DMS 273 treated with DMSO at 0.1 percent for 48 hours (cell line): ENCODE results near the gene CHN2.
A peak's percentile ranks its signal among the peaks of the same experiment; 100 is the strongest.

Experiments used
- DNase-seq: peaks from one replicate; lab custom pipeline; 2025; lab: John Stamatoyannopoulos, UW

CHN2 gene

GRCh38 chr7:29228289-29229011 is 33.9 kb downstream of the CHN2 start:
- peak; percentile 66 for DNase-seq

DNA sequence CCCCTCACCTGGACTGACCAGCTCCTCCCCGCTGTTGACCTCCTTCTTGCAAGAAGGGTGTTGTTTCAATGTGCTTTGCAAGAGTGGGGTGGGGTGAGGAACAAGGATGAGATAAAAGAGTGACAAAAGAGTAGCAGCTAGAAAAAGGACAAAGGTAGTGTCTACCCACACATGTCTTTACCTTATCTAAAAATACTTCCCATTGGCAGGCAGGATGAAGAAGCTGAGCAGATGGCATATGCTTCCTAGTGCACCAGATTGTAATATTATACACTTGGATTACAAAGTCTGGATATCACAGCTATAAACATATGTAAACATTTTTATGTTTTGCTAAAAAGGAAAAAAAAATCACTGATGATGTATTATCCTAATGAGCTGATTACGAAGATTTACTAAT is 34.5 kb downstream of the CHN2 start:
- peak; percentile 87 for DNase-seq

DNA sequence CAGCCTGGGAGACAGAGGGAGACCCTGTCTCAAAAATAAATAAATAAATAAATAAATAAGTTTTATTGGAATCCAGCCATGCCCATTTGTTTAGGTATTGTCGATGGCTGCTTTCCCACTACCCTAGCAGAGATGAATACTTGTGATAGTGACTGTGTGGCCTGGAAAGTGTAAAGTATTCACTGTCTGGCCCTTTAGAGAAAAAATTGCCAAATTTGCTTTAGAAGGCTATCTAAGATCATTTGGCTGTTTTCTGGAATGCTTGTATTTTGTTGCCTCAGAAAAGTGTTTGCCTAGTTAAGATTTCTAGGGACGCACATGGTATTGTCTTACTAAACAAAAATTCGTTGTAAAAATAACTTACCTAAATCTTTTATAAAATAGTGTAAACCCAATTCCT is 35.4 kb downstream of the CHN2 start:
- no peak for DNase-seq

GRCh38 chr7:29230871-29231345 is 36.3 kb downstream of the CHN2 start:
- DNase-seq: no peak

DNA sequence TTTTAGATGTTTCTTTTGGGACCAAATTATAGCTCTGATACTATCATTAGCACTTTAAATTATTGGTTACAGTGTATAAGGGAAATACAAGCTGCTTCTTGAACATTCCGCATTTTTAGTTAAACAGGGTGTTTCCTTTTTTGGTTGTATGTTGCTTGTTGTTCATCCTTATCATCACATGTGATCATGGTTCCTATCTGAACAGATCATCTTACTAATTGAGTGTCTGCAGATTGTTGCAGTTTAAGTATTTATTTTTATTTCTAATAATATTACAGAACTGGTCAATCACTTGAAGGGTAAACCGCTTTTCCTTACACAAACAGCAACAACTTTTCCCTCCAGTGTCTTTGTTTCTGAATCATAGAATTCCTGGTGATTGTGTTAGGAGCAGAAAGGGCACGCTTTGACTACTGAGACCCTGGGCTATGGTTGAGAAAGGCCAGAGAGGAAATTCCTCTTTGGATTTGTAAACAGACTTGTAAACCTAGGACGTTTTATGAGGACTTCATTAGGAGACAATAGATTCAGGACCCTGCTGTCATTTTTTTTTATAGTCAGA is 37.2 kb downstream of the CHN2 start:
- DNase-seq: no peak

DNA sequence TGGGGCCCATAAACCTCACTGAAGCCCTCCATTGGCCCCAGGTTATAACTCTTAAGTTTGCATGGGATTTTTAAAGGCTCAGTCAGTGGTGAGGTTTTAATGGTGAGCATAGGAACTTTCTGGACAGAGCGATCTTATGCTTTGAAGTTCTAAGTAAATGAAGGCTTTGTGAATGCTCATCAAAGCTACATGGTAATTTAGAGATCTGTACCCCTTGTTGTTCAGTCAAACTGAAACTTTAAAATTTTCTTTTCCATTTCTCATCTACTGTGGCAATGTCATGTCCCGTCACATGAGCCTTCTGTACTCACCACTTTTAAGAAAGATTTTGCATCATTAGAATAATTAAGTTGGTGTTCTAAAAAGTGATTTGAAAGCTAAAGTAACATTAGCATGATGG is 39.9 kb downstream of the CHN2 start:
- DNase-seq: no peak

GRCh38 chr7:29236071-29236580 is 41.6 kb downstream of the CHN2 start:
- DNase-seq: no peak

DNA sequence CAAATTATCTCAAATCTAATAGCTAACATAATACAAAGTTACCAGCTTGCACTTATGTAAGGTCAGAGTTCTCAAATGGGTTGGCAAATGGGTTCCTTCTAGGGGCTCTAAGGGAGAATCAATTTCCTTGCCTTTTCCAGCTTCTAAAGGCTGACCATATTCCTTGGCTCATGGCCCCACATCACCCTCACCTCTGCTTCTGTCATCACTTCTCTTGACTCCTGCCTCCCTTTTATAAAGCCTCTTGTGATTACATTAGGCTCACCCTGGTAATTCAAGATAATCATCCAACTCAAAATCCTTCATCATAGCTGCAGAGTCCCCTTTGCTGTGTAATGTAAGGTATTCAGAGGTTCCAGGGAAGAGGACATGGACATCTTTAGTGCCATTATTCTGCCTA is 42.1 kb downstream of the CHN2 start:
- DNase-seq: no peak

- DNase-seq: no peak
These were observed 42.9 kb downstream of the CHN2 start for GRCh38 chr7:29237489-29237888.

GRCh38 chr7:29239638-29240037 is 45.1 kb downstream of the CHN2 start:
- DNase-seq: no peak

DNA sequence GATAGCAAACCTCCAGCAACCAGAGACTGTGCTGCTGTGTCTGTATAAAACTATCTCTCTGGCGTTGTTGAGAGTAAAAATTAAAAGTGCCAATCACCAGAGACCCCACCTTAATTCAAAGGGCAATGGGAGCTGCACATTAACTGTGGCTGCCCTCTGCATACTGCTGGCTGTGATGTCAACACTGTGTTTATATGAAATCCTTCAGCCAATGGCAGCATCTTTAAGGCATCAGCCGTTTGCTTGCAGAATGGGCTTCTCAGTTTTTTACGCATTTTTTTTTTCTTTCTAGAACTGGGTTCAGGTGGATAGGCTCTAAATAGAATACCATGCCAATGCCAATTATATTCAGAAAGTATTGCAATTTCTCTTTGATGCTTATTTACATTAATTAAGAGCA is 47.7 kb downstream of the CHN2 start:
- DNase-seq: no peak

DNA sequence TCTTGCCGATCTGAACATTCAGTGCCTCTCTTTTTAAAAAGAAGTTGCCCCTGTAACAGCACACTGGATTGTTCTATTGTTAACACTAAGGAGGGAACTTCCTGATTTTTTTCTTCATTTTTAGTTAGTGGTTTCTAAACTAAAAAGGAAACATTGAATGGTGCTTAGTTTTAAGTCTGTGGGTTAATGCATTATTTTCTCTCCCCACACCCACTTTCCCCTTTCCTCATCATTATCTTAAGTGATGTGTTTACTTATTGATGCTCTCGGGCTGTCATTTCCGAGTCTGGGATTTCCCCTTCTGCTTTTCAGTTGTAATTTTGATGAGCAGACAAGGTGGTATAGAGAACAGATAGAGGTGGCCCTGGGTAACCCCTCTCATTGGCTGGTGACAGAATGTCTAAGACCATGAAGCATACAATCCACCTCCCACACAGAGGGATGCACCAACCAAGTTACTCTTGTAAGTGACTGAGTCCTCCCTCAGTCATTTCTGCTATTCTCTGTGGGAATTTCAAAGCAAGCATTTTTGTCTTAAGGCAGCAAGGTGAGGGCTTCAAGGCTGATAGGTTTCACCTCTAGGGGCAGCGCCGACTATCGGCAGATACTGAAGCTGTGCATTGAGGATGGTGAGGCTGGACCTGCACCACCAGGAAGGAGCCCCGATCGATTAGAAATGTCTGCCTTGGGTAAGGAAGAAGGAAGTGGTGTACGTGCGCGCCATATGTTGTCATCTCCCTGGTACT is 49.5 kb downstream of the CHN2 start:
- DNase-seq: no peak

GRCh38 chr7:29247224-29247962 is 52.8 kb downstream of the CHN2 start:
- no peak for DNase-seq

DNA sequence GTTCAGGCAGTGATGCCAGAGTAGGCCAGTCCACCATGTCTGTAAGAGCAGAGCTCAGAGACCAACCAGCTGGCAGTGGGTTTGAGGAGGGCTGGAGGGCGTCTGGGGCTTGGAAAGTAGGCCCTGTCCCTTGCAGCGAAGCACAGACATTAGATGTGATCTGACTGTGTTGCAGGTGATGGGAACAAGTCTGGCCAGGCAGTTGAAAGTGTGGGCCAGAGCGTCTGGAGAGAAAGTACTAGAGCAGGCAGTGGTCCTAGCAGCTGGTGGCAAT is 53.3 kb downstream of the CHN2 start:
- no peak for DNase-seq

DNA sequence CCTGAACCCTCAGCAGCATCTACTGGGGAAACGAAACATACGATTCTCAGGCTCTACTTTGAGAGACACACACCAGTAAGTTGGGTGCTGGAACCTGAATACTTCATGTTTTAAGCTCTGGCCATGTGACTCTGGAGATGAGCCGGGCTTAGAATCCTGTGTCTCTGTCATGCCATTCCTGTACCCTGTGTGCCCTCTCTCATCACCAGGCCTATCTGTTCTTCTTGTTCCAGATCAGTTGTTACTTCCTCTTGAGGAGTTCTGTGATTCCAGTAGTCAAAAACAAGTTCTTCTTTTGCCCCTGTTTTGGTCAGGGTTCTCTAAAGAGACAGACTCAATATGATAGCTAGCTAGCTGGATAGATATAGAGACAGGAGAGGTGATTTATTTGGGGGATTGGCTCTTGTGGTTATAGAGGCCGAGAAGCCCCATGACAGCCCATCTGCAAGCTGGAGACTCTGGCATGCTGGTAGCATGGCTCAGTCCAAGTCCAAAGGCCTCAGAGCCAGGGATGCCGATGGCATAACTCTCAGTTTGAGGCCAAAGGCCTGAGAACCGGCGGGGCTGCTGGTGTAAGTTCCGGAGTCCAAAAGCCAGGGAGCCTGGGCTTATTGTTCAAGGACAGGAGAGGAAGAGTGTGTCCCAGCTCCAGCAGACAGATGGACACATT is 54.3 kb downstream of the CHN2 start:
- no peak for DNase-seq

DNA sequence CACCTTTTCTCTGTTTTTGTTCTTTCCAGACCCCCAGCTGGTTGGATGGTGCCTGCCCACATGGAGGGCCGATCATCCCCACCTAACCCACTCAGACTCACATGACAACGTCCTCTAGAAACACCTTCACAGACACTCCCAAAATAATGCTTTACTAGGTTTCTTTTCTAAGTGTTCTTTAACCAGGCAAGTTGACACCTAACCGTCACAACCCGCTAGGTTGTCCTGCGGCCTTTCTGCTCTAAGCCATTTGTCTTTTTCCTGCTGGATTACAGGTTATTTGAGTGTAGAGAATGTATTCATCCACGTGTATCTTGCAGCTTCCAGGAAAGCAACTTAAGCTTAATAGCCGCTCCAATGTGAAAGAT is 54.8 kb downstream of the CHN2 start:
- DNase-seq: no peak

DNA sequence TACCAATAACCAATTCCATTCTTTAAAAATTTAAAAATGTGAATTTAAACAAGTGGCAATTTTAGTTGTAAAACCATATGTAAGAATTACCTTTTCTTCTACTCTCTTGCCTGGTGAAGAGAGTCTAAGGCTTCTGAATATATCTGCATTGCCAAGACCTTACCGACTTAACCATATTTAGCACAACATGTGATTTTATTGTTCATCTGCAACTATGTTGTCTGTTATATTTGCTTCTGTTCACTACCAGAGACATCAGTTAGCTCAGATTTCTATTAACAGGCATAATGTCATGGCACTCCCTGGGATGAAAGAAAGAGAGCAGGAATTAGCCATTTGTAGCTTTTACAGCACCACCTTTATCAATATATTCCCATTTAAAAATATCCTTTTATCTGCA is 55.3 kb downstream of the CHN2 start:
- no peak for DNase-seq

DNA sequence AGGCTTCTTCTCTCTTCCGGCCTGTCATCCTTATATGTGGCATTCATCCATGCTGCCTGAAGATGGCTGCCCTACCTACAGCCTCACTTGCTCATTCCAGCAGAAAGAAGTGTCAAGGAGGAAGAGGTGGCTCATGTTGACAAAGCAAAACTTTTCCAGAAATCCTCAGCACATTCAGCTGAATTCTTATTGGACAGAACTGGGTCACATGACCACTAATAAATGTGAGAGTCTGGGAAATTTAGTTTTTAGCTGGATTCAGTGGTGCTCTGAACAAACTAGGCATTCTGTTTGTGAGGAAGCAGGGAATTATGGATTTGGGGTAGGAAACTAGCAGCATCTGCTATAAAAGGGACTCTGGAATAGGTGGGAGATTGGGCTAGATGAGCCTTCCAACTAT is 58.6 kb downstream of the CHN2 start:
- DNase-seq: no peak

GRCh38 chr7:29254591-29254990 is 60.0 kb downstream of the CHN2 start:
- no peak for DNase-seq

GRCh38 chr7:29255199-29255878 is 60.8 kb downstream of the CHN2 start:
- DNase-seq: no peak

- DNase-seq: no peak
These were observed 61.5 kb downstream of the CHN2 start for GRCh38 chr7:29255906-29256692.
